ENCODE results near the gene SUPT20HL1. TPM values are rescaled to one million over a fixed set of nuclear protein-coding genes. Genes with fewer than 3 reads are reported as not detected.

SUPT20HL1 gene
- total RNA-seq, 4 donors from 2014 or later = 1.6 TPM; not detected in 3

GRCh38 chrX:24398766-24399165 lies 38.3 kb downstream of the SUPT20HL1 start:
- TF ChIP-seq CTCF (IDR thresholded peaks at IDR 0.05) = no peak
- TF ChIP-seq POLR2A (IDR thresholded peaks at IDR 0.05) = no peak
- H3K36me3 ChIP-seq = no peaks in the 10 kb centered on the region

DNA sequence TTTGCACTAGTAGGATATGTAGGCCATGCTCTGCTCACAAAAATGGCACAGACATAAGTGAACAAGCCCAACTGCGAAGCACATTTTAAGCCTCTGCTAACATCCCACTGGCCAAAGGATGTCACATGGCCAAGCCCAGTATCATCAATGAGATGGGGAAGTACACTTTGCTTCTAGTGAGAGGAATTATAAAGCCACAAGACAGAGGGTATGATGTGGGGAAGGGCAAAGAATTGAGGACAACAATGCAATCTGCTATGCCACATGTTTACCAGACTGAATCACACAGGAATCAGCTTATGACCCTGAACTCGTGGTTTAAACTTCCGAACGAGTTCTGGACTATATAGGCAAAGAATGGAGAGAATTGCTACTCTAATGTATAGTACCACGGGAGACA lies 39.1 kb downstream of the SUPT20HL1 start:
- TF ChIP-seq CTCF (IDR thresholded peaks at IDR 0.05) = no peak
- intact Hi-C loops (cut with DNase I; ENCODE audit: low total_unique reads) = no loop called here
- no peaks in the 10 kb centered on the region for H3K27me3 ChIP-seq
- H3K4me3 ChIP-seq = no peak overlapping the region
- DNase-seq = no peak
- H3K4me1 ChIP-seq = no peaks in the 10 kb centered on the region
- no peak overlapping the region for H3K27ac ChIP-seq
- no peaks in the 10 kb centered on the region for H3K36me3 ChIP-seq
- H3K9me3 ChIP-seq = no peaks in the 10 kb centered on the region

More at GRCh38 chrX:24398766-24399165, 38.3 kb downstream of the SUPT20HL1 start:
- Histone ChIP-seq H3K27me3 (no peaks in the 10 kb centered on the region), H3K27ac (no peak overlapping the region), H3K9me3 (no peaks in the 10 kb centered on the region), H3K4me3 (no peak overlapping the region), H3K4me1 (no peaks in the 10 kb centered on the region)
- DNase-seq = no peak
- intact Hi-C loops (cut with DNase I; ENCODE audit: low total_unique reads) = no loop called here

- no peaks in the 10 kb centered on the region for H3K36me3 ChIP-seq
Measured at GRCh38 chrX:24405959-24406358, 45.5 kb downstream of the SUPT20HL1 start.

More at GRCh38 chrX:24405959-24406358, 45.5 kb downstream of the SUPT20HL1 start:
- Histone ChIP-seq H3K4me1 (no peaks in the 10 kb centered on the region), H3K27ac (no peak overlapping the region), H3K27me3 (no peaks in the 10 kb centered on the region), H3K9me3 (no peaks in the 10 kb centered on the region), H3K4me3 (no peak overlapping the region)
- no peak for DNase-seq
- intact Hi-C loops (cut with DNase I; ENCODE audit: low total_unique reads) = no loop called here
- TF ChIP-seq CTCF (IDR thresholded peaks at IDR 0.05) (no peak), POLR2A (IDR thresholded peaks at IDR 0.05) (no peak)

Other genes with a start within 250 kb of the SUPT20HL1 start
- gene ZFX, start 210.9 kb upstream of the SUPT20HL1 start, total RNA-seq = 100 to 1,000 TPM in 3 of 4 donors, 10 to 100 TPM in 1; 60.6 to 211 (median 111) TPM
- gene SUPT20HL2, start 46.6 kb upstream of the SUPT20HL1 start, total RNA-seq = 1 to 10 TPM in 1 of 4 donors, not detected in 3; 1.2 TPM
- 10 to 100 TPM in 3 of 4 donors, 1 to 10 TPM in 1; 9.5 to 23.4 (median 17.7) TPM for gene PDK3, start 104.6 kb downstream of the SUPT20HL1 start, total RNA-seq